Hippocampal formation (tissue), 2 donors: ENCODE results near the gene TMEM154.

Source experiments
- DNase-seq, 2 donors: peaks; one replicate each; lab custom pipeline; 2025; lab: John Stamatoyannopoulos, UW

Gene TMEM154

GRCh38 chr4:152696764-152697261 lies 17.0 kb upstream of the TMEM154 start:
- DNase-seq = peak in 1 of 2 donors; percentile 41

DNA sequence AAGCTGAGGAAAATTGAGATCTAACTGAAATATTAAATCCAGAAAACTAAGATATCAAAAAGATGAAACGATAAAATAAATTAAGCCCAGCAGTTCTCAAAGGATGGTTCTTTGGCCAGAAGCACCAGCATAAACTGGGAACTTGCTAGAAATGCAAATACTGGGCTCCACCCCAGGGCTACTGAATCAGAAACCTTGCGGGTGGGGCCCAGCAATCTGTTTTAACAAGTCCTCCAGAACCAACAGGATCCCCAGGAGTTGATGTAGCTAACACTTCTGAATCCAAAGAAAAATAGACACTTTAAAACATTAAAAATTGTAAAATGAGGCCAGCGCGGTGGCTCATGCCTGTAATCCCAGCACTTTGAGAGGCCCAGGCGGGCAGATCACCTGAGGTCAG lies 14.1 kb upstream of the TMEM154 start:
- no peak for DNase-seq

- DNase-seq = no peak
Measured at GRCh38 chr4:152691761-152692160, 12.0 kb upstream of the TMEM154 start.

GRCh38 chr4:152690706-152691651 lies 11.2 kb upstream of the TMEM154 start:
- DNase-seq = no peak

GRCh38 chr4:152689615-152690501 lies 10.1 kb upstream of the TMEM154 start:
- DNase-seq = no peak

DNA sequence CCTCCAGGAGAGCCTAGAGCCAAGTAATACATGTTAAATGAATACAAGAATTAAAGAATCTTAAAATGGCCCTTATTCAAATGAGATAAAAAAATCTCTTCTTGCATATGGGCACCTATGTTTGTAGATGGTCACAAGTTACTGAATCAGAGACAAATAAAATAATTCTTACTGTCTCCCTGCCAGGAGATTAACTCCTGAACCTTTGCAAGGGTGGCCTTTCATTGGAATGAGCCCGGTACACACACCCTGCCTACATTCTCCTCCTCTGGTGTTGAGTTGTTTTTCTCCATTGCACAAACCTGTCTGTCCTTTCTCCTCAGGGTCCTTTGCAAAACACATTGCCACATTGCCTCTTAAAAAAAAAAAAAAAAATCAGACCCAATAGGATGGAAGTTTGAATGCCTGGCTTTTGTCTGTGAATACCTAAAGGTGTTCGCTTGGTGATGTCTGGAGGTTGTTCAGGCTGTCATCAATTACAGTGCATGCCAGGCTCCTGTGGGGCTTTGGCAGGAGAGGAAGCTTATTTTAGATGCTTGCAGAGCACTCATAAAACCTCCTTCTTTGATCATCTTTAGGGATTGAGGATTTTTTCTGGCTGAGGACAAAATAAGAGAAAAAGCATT lies 8.3 kb upstream of the TMEM154 start:
- no peak for DNase-seq

DNA sequence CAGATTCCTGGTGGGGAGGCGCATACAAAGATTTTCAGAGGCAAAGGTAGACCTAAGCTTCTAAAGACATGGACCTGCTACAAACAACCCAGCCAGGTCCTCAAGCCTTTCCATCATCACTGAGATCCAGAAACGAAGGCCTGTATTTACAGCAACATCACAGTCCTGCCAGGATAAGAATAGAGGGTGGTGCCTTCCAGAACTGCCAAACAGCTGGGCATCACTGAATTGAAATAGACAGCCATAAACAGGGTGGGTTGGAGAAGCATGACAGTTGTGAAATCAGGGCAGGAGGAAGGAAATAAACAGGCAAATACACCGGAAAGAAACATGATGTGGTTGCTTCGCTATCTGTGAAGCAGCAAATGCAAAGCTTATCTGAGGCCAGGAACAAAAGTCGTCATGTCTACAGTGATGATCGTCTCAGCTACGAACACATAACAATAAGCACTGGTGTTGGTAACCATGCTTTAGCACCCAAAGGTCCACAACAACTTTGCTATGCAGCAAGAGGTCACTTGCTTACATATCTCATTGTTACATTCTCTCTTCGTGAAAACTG lies 6.7 kb upstream of the TMEM154 start:
- no peak for DNase-seq

GRCh38 chr4:152684587-152684986 lies 4.8 kb upstream of the TMEM154 start:
- DNase-seq = no peak

DNA sequence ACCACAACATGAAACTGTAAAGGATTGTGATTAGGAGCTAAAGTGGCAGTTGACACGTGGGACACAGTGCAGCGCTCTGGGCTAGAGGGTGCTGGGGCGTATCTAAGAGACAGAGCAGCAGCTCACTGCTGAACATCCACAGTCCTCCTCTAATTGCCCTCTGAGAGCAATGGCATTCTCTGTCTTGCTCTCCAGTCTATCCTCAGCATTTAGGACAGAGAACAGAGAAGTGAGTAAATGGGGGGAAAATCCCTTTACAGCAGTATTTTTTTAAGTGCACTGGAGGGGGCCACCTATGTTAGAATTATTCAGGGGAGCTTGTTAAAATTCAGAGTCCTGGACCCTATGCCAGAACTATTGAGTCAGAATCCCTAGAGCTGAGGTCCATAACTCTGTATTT lies 4.2 kb upstream of the TMEM154 start:
- DNase-seq = no peak

DNA sequence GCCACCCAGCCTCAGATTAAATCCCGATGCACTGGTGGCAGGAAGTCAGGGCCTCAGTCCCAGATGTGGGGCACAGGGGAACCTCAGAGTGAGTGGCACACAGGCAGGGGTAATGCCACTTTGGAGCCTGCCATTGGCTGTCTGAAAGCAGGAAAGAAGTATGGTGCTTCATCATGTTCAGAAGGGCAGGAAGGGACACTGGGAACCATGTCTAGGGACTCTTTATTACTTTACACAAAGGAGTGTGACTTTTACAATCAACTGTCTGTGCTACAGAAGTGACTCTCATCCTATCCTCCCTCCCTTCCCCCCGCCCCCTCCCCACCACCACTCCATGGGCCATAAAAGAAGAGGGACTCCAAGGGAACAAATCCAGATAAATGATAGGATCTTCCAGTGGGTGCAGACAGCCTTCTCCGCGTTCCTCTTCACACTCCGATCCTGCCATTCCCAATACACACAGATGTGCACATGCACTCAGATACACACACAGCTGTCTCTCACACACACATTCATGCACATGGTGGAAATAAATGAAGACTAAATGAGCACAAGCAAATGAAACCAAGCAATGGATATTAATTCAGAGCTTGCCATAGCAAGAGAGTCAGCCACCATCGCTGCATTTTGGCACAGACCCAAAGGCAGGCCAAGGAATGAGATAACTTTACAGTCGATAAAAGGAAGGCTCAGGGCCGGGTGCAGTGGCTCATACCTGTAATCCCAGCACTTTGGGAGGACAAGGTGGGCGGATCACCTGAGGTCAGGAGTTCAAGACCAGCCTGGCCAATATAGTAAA lies 2.5 kb upstream of the TMEM154 start:
- DNase-seq = no peak

GRCh38 chr4:152680988-152681603 lies 1.3 kb upstream of the TMEM154 start:
- DNase-seq = no peak

GRCh38 chr4:152678841-152679240 lies 956 bp downstream of the TMEM154 start:
- DNase-seq = no peak

GRCh38 chr4:152677117-152677516 lies 2.7 kb downstream of the TMEM154 start:
- DNase-seq = no peak

GRCh38 chr4:152676052-152676854 lies 3.5 kb downstream of the TMEM154 start:
- no peak for DNase-seq

DNA sequence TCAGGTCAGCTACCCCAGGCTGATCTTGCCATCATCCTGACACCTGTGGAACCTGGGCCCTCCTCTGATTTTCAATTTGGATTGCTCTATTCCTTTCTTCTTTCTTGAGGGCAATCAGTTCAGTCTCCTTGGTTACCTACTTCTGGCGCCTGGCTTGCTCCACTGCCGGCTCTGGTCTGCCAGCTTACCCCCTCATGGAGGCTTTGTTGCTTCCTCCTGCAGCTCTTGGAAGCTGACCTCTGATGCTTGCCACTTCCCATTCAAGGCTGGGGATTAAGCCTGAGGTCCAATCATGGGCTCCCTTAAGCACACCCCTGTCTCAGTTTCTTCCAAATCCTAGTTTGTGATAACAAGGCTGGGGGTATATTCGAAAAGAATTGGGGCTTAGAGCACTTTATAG lies 5.4 kb downstream of the TMEM154 start:
- DNase-seq = no peak

DNA sequence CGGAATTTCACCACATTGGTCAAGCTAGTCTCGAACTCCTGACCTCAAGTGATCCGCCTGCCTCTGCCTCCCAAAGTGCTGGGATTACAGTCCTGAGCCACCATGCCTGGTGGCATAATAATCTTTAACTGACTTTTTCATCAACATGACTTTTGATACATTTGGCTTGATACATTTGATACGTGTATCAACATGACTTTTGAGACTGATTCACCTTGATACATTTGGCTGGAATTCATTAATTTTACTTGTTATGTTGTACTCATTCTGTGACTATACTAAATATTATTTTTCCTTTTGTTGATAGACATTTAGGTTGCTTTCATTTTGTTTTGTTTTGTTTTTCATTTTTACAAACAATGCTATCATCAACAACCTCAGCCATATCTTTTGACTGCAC lies 6.3 kb downstream of the TMEM154 start:
- no peak for DNase-seq

GRCh38 chr4:152672206-152673092 lies 7.3 kb downstream of the TMEM154 start:
- DNase-seq = no peak

- no peak for DNase-seq
Measured at GRCh38 chr4:152668338-152668964, 11.3 kb downstream of the TMEM154 start.
